OCI-LY7 (cell line): ENCODE results near the gene RINL.

Source experiments
- CTCF ChIP-seq: fragments of 200-600 bp; sonication (generic); conservative IDR thresholded peaks from 2 replicates; pipeline ENCODE4 v1.5.1; 2014; ENCODE audit warnings: mild to moderate bottlenecking, antibody characterized with exemption, low read length, moderate library complexity, mixed read lengths
- EZH2phosphoT487 ChIP-seq: fragments of 200-600 bp; sonication (generic); IDR thresholded peaks from 2 replicates; pipeline ENCODE4 v1.6.1; 2018; ENCODE audit warnings: low read depth, borderline replicate concordance, mild to moderate bottlenecking, mixed run types, antibody characterized with exemption, low read length, moderate library complexity, mixed read lengths

GRCh38 chr19:38831142-38831605 is 46.9 kb downstream of the RINL start:
- TF ChIP-seq CTCF = no peak
- no peak for TF ChIP-seq EZH2phosphoT487
